ENCODE measurements around the gene CFAP99. TPM values are rescaled to one million over a fixed set of nuclear protein-coding genes. Genes with fewer than 3 reads are reported as not detected.

CFAP99 gene
- total and polyA plus RNA-seq, 5 experiments from 2014 or later: 0.05 TPM; not detected in 4

DNA sequence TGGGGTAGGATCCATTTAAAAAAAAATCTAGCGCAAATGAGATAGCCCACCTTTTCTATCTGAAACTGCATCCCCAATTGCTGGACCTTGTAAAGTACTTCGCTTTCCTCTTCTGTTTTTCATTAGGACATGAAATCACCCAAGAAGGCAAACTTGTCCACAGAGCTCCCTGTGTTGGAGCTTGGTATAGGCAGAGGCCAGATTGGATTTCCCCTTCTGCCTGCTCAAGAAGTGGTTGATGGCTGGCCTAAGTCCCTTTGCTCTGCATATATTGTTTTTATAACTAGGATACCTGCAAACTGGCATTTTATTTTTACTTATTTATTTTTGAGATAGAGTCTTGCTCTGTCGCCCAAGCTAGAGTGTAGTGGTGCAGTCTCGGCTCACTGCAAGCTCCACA lies 78.6 kb downstream of the CFAP99 start:
- Mint-ChIP-seq H3K9me3 (no peaks in the 10 kb centered on the region), H3K27me3 (no peaks in the 10 kb centered on the region), H3K36me3 (peaks cover 0 to 97% (median 20%) of the 10 kb centered on the region in 3 donors), H3K27ac (no peak overlapping the region), H3K4me1 (peaks cover 15 to 29% (median 17%) of the 10 kb centered on the region in 4 donors), H3K4me3 (no peak overlapping the region)
- POLR2A ChIA-PET: no interaction called here
- ATAC-seq (no peak), DNase-seq (peak in 1 of 10 donors; percentile 4)

DNA sequence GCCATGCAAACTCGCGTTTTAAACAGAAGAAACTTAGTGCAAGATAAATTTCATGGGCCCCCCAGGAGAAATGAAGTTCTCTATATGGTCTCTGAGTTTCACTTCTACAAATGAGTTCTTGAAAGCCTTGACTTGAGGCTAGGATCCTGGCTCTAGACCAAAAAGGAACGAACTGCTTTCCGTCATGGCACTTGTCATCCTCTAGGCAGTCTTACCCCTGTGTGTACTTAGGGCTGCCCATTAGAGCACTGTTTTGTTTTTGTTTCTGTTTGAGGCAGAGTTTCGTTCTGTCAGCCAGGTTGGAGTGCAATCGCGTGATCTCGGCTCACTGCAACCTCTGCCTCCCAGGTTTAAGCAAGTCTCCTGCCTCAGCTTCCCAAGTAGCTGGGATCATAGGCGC lies 79.2 kb downstream of the CFAP99 start:
- peak overlapping the region in 2 of 10 donors; percentile 36 to 50 for H3K27ac Mint-ChIP-seq

DNA sequence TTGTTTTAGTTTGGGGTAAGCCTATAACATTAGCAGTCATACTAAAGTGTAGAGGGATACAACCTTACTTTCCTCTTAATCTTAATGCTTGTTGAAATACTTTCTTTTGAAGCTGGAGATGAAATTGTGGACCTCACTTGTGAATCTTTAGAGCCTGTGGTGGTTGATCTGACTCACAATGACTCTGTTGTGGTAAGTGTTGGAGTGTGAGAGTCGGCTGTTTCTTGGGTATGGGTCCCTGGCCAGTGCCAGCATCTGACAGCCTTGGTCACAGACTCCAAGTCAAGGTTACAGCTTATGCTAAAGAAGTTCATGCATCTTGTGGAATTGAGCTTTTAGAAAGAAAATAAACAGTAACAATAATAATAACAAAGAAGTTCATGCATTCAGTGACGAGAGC lies 81.8 kb downstream of the CFAP99 start:
- H3K36me3 Mint-ChIP-seq: peaks cover 0 to 89% (median 15%) of the 10 kb centered on the region in 3 donors
- DNase-seq: peak in 1 of 10 donors; percentile 27
- H3K4me3 Mint-ChIP-seq: no peak overlapping the region
- no peaks in the 10 kb centered on the region for H3K27me3 Mint-ChIP-seq
- peaks cover 9 to 20% (median 12%) of the 10 kb centered on the region in 4 donors for H3K4me1 Mint-ChIP-seq
- H3K27ac Mint-ChIP-seq: peak overlapping the region in 2 of 10 donors; percentile 9 to 31
- POLR2A ChIA-PET: interaction anchor here (1.4 kb wide), 1 partner anchor 10 kb away, joined by 4 read pairs; no protein-coding TSS in a partner anchor
- H3K9me3 Mint-ChIP-seq: no peaks in the 10 kb centered on the region
- ATAC-seq: no peak

More for the DNA sequence above, 79.2 kb downstream of the CFAP99 start:
- DNase-seq: peak in 1 of 10 donors; percentile 31
- Mint-ChIP-seq H3K4me1 (peaks cover 10 to 24% (median 11%) of the 10 kb centered on the region in 4 donors), H3K27me3 (no peaks in the 10 kb centered on the region), H3K36me3 (peaks cover 0 to 94% (median 15%) of the 10 kb centered on the region in 3 donors), H3K4me3 (no peak overlapping the region), H3K9me3 (no peaks in the 10 kb centered on the region)
- POLR2A ChIA-PET: no interaction called here
- ATAC-seq: no peak

DNA sequence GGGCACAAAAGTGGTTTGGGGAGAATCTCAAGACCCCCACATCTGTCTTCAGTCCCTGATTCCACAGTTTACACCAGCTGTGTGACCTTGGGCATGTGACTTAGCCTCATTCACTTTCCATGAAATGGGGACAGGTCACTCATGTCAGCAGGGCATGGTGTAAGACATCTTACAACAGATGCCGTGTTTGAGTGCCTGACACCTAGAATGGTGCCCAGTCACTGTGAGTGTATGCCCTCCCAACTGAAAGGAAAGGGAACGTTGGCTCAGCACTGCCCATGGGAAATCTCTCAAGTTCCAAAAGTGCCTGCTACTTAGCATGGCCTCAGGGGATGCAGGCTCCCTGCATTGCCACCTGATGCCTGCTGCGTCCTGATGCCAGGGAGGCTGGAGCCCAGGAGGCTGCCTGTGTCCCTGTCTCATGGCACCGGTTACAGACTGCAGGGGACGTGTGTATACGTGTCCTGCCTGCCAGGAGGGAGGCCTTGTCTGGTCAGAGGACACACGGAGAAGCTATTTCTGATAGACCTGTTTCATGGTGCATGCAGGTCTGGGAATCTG lies 82.4 kb downstream of the CFAP99 start:
- no peaks in the 10 kb centered on the region for H3K27me3 Mint-ChIP-seq
- DNase-seq (peak in 1 of 10 donors; percentile 43), ATAC-seq (no peak)
- H3K4me1 Mint-ChIP-seq: peaks cover 9 to 20% (median 12%) of the 10 kb centered on the region in 4 donors
- POLR2A ChIA-PET: interaction anchor here (0.6 to 1.4 kb wide), 2 partner anchors 9 to 89 kb away, joined by 3 to 4 read pairs; no protein-coding TSS in a partner anchor
- no peak overlapping the region for H3K4me3 Mint-ChIP-seq
- H3K27ac Mint-ChIP-seq: peak overlapping the region in 5 of 10 donors; percentile 23 to 87 (median 76)
- peaks cover 0 to 87% (median 13%) of the 10 kb centered on the region in 3 donors for H3K36me3 Mint-ChIP-seq
- H3K9me3 Mint-ChIP-seq: no peaks in the 10 kb centered on the region

DNA sequence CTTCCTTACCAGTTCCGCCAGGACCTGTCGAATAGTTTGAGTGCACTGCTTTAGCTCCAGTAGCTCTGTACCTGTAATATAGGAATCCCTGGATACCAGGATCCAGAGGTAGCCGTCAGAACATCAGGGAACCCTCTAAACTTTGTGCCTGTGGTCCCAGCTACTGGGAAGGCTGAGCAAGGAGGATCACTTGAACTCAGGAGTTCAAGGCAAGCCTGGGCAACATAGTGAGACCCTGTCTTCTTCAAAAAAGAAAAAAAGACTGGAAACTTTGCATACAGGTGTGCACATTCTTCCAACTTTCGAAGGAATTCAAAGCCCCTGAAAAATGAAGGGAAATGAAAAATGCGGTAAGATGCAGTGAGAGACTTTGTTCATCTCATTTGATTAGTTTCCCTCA lies 85.1 kb downstream of the CFAP99 start:
- peak overlapping the region in 6 of 10 donors; percentile 22 to 63 (median 27) for H3K27ac Mint-ChIP-seq
- H3K4me3 Mint-ChIP-seq: no peak overlapping the region
- ATAC-seq (no peak), DNase-seq (no peak)
- no peaks in the 10 kb centered on the region for H3K9me3 Mint-ChIP-seq
- peaks cover 14 to 21% (median 14%) of the 10 kb centered on the region in 4 donors for H3K4me1 Mint-ChIP-seq
- H3K27me3 Mint-ChIP-seq: no peaks in the 10 kb centered on the region
- POLR2A ChIA-PET: interaction anchor here (0.7 kb wide), 1 partner anchor 95 kb away, joined by 3 read pairs; no protein-coding TSS in a partner anchor
- peaks cover 0 to 85% (median 9%) of the 10 kb centered on the region in 3 donors for H3K36me3 Mint-ChIP-seq

DNA sequence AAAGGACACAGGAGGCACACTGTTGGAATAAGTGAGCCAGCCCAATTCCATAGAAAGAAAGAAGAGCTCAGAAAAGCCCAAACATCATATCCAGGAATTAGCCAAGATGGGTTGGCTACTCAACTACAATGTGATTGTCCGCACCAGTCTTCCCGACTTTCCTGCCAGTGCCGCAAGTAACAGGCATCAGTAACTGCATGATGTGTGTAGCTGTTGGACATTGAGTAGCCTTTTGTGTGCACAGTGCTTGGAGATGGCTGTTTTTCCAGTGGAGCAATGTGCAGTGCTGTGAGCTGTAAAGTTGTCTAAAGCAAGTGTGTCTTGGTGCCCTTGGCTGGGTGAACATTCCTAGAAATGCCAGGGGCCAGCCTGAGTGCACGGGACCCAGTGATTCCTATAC lies 88.5 kb downstream of the CFAP99 start:
- Mint-ChIP-seq H3K36me3 (peaks cover 0 to 74% (median 5%) of the 10 kb centered on the region in 3 donors), H3K4me1 (peaks cover 12 to 25% (median 20%) of the 10 kb centered on the region in 4 donors), H3K9me3 (no peaks in the 10 kb centered on the region), H3K27me3 (no peaks in the 10 kb centered on the region), H3K4me3 (no peak overlapping the region), H3K27ac (peak overlapping the region in 3 of 10 donors; percentile 2 to 60 (median 25))
- ATAC-seq: no peak
- POLR2A ChIA-PET: no interaction called here
- peak in 1 of 10 donors; percentile 9 for DNase-seq

- Mint-ChIP-seq H3K27me3 (no peaks in the 10 kb centered on the region), H3K36me3 (peaks cover 0 to 74% (median 5%) of the 10 kb centered on the region in 3 donors), H3K4me1 (peaks cover 12 to 25% (median 20%) of the 10 kb centered on the region in 4 donors), H3K27ac (peak overlapping the region in 4 of 10 donors; percentile 21 to 60 (median 42)), H3K9me3 (no peaks in the 10 kb centered on the region), H3K4me3 (peak overlapping the region in 1 of 10 donors; percentile 7)
- no peak for ATAC-seq
- DNase-seq: peak in 1 of 10 donors; percentile 18
- POLR2A ChIA-PET: no interaction called here
These were observed 89.1 kb downstream of the CFAP99 start for GRCh38 chr4:2507855-2508254.

DNA sequence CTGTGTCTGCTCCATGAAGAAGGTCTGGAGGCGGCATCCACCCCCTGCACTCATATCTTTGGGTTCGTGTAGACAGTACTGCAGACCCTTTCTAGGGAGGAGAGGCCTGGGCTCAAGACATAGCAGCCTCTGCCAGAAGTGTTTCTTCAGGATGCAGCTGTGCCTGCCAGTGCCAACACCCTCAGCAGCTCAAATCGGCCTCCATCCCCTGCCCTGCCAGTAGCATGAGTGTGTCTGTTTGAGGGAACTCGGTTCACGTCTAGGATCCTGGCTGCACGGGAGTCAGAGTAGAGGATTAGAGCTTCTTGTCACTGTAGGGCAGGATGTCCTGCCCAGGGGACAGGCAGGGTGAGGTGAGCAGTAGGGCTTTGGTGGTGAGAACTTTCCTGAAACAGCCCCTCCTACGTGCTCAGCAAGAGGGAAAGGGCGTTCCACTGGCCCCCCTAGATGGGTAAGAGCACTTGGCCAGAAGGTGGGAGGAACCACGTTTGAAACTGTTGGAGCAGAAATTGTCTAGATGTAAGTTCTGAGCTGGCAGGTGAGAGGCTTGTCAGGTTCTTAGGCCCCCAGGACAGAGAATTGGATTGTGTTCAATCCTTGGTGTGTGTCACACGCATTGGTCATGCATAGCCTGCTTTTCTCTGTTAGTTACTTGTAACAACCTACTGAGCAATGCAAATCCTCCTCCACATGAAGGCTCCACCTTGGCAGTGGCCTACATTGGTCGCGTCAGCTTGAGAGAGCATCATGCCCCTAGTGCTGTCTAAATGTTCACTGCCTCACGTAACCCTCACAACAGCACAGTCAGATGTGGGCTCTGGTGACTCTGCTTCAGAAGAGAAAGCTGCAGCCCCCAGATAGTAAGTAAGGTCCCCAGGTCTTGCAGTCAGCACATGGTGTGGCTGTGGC lies 91.8 kb downstream of the CFAP99 start:
- POLR2A ChIA-PET: interaction anchor here (0.9 to 1.1 kb wide), 2 partner anchors 10 to 14 kb away, joined by 4 to 5 read pairs; no protein-coding TSS in a partner anchor
- H3K4me1 Mint-ChIP-seq: peaks cover 8 to 21% (median 14%) of the 10 kb centered on the region in 4 donors
- peak overlapping the region in 1 of 10 donors; percentile 71 for H3K4me3 Mint-ChIP-seq
- no peak for DNase-seq
- H3K27me3 Mint-ChIP-seq: no peaks in the 10 kb centered on the region
- no peaks in the 10 kb centered on the region for H3K9me3 Mint-ChIP-seq
- peak overlapping the region in 8 of 10 donors; percentile 41 to 88 (median 67) for H3K27ac Mint-ChIP-seq
- peaks cover 0 to 78% (median 5%) of the 10 kb centered on the region in 3 donors for H3K36me3 Mint-ChIP-seq
- ATAC-seq: no peak

- DNase-seq: no peak
- H3K36me3 Mint-ChIP-seq: peaks cover 0 to 75% (median 5%) of the 10 kb centered on the region in 3 donors
- no peaks in the 10 kb centered on the region for H3K9me3 Mint-ChIP-seq
- peaks cover 8 to 21% (median 14%) of the 10 kb centered on the region in 4 donors for H3K4me1 Mint-ChIP-seq
- H3K4me3 Mint-ChIP-seq: no peak overlapping the region
- H3K27ac Mint-ChIP-seq: peak overlapping the region in 8 of 10 donors; percentile 19 to 94 (median 60)
- POLR2A ChIA-PET: no interaction called here
- no peak for ATAC-seq
- no peaks in the 10 kb centered on the region for H3K27me3 Mint-ChIP-seq
These were observed 92.9 kb downstream of the CFAP99 start for GRCh38 chr4:2511645-2512131.

Other genes with a start within 250 kb of the CFAP99 start
- gene HAUS3, start 176.8 kb upstream of the CFAP99 start, total RNA-seq: 10 to 100 TPM; 28.4 to 30.1 TPM
- gene HAUS3, start 176.8 kb upstream of the CFAP99 start, polyA plus RNA-seq: 10 to 100 TPM; 16.3 to 22.2 (median 18.8) TPM
- 1 to 10 TPM; 2.9 to 3.8 TPM for gene POLN, start 176.8 kb upstream of the CFAP99 start, total RNA-seq
- gene POLN, start 176.8 kb upstream of the CFAP99 start, polyA plus RNA-seq: under 1 TPM in 2 of 3 donors, not detected in 1; 0.44 to 0.55 TPM
- 10 to 100 TPM; 41.9 to 44.2 TPM for gene MXD4, start 156.8 kb upstream of the CFAP99 start, total RNA-seq
- gene MXD4, start 156.8 kb upstream of the CFAP99 start, polyA plus RNA-seq: 10 to 100 TPM; 15.6 to 30.0 (median 20.5) TPM
- 10 to 100 TPM; 11.8 to 12.3 TPM for gene ZFYVE28, start 310 bp upstream of the CFAP99 start, total RNA-seq
- gene ZFYVE28, start 310 bp upstream of the CFAP99 start, polyA plus RNA-seq: 1 to 10 TPM; 5.0 to 8.5 (median 6.4) TPM
- 100 to 1,000 TPM in 1 of 2 experiments, 10 to 100 TPM in 1; 94.2 to 100 TPM for gene RNF4, start 50.2 kb downstream of the CFAP99 start, total RNA-seq
- gene RNF4, start 50.2 kb downstream of the CFAP99 start, polyA plus RNA-seq: 10 to 100 TPM; 59.8 to 88.3 (median 73.3) TPM
- 10 to 100 TPM; 47.4 to 48.6 TPM for gene FAM193A, start 117.7 kb downstream of the CFAP99 start, total RNA-seq
- gene FAM193A, start 117.7 kb downstream of the CFAP99 start, polyA plus RNA-seq: 1 to 10 TPM; 1.5 to 4.3 (median 1.7) TPM

All from naive thymus-derived CD8-positive, alpha-beta T cell (primary cell).